ENCODE measurements around the gene ZFHX3.

ZFHX3 gene

DNA sequence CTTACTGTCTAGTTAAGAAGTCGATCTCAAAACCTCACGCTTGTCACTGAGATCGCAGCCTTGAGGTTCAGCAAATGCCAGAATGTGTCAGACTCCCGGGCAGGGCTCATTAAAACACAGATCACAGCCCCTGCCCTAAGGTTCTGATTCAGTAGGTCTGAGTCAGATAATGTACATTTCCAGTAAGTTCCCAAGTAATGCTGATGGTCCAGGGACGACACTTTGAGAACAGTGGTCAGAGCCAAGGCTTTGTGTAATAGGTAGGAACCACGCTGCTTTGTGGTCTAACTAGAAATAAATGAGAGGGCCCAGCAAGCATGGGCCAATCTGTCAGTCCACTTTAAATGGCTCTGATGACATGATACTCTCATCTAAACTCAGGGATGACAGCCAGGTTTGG, 228.6 kb downstream of the ZFHX3 start:
- no peak overlapping the region for H2AFZ ChIP-seq (ENCODE audit: low read depth)
- TF ChIP-seq, protein P1, sequence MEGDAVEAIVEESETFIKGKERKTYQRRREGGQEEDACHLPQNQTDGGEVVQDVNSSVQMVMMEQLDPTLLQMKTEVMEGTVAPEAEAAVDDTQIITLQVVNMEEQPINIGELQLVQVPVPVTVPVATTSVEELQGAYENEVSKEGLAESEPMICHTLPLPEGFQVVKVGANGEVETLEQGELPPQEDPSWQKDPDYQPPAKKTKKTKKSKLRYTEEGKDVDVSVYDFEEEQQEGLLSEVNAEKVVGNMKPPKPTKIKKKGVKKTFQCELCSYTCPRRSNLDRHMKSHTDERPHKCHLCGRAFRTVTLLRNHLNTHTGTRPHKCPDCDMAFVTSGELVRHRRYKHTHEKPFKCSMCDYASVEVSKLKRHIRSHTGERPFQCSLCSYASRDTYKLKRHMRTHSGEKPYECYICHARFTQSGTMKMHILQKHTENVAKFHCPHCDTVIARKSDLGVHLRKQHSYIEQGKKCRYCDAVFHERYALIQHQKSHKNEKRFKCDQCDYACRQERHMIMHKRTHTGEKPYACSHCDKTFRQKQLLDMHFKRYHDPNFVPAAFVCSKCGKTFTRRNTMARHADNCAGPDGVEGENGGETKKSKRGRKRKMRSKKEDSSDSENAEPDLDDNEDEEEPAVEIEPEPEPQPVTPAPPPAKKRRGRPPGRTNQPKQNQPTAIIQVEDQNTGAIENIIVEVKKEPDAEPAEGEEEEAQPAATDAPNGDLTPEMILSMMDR (conservative IDR thresholded peaks at IDR 0.05; ENCODE audit: low read depth, low read length), result no peak
- H3K36me3 ChIP-seq (ENCODE audit: insufficient read depth), result no peaks in the 10 kb centered on the region
- no peak overlapping the region for H3K27ac ChIP-seq
- no peaks in the 10 kb centered on the region for H3K79me2 ChIP-seq (ENCODE audit: insufficient read depth, low read depth)
- no peaks in the 10 kb centered on the region for H3K4me1 ChIP-seq (ENCODE audit: low read depth, poor library complexity, severe bottlenecking)
- H3K4me3 ChIP-seq (IDR thresholded peaks at IDR 0.05; ENCODE audit: insufficient read depth, low read depth, low read length), result no peak overlapping the region
- no peak overlapping the region for H3K4me2 ChIP-seq
- H4K20me1 ChIP-seq (ENCODE audit: insufficient read depth), result no peaks in the 10 kb centered on the region
- H3K27me3 ChIP-seq (ENCODE audit: insufficient read depth, low read depth), result no peaks in the 10 kb centered on the region
- H3K9ac ChIP-seq, result no peak overlapping the region

DNA sequence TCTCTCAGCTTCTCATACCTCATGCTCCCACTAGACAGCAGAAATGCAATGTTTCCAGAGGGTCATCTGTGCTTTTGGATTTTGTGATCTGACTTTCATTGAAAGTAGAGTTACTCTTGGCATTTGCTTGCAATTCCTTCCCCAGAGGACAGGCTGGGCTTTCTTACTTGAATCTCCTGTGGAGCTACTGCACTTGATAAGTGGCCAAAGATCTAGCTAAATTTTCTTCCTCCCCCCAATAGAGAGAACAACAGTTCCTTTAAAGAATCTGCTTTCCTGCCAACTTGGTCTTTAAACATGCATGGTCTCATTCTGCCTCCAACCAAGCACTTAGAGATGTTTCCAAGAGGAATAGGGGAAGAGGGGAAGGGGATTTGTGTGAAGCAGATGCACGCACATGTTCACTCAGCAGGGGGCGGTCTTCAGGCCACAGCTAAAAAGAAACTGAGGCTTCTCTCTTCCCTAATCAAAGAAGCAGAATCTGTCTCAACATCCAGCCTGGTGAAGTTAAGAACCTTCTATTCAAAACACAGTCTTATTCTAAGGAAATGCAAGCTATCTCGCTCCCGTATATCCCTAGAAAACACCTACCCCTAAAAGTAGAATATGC, 229.6 kb downstream of the ZFHX3 start:
- TF ChIP-seq, protein P1 (conservative IDR thresholded peaks at IDR 0.05; ENCODE audit: low read depth, low read length), result no peak; the same call in 1 of the 2 replicates
- Histone ChIP-seq H4K20me1 (ENCODE audit: insufficient read depth) (no peaks in the 10 kb centered on the region), H2AFZ (ENCODE audit: low read depth) (no peak overlapping the region)

DNA sequence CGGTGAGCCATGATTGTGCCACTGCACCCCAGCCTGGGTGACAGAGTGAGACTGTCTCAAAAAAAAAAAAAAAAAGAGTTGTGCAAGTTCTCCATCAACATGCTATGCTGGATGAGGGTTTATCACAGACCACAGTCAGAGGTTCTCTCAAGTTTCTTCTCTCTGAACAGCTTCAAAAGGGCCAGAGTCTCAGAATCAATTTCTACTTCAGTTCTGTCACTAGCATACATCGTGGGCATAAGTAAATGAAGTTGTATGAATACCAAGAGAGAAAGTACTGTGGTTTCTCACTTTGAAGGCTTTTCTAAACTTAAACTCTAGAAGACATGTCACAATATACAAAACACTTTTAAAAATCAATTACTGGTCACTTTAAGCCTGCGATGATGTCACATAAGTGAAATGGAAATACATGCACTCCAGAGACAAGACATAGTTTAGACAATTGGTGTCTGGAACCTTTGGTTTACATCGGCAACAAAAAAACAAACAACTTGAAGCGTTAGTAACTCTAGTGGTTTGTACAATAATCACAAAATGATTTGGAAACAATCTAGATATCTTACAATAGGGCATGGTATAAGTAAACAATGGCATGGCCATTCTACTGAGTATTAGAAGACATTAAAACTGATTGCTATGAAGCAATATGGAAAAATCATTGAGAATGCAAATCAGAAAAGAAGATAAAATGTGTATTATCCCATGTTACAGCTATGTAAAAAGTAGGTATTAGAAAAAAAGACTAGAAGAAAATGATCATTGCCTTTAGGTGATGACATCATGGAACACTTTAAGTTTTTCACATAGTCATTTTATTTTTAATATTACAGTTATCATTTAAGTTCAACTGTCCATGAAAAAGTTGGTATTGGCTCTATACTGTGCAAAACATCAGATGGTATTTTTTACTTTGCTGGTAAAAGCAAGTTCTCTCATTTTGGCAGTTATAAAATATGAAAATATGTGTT, 232.3 kb downstream of the ZFHX3 start:
- Histone ChIP-seq H3K4me2 (no peak overlapping the region), H3K36me3 (ENCODE audit: insufficient read depth) (no peaks in the 10 kb centered on the region), H3K27ac (no peak overlapping the region), H3K79me2 (ENCODE audit: insufficient read depth, low read depth) (no peaks in the 10 kb centered on the region), H2AFZ (ENCODE audit: low read depth) (no peak overlapping the region), H3K4me1 (ENCODE audit: low read depth, poor library complexity, severe bottlenecking) (no peaks in the 10 kb centered on the region), H3K27me3 (ENCODE audit: insufficient read depth, low read depth) (no peaks in the 10 kb centered on the region), H4K20me1 (ENCODE audit: insufficient read depth) (no peaks in the 10 kb centered on the region), H3K4me3 (IDR thresholded peaks at IDR 0.05; ENCODE audit: insufficient read depth, low read depth, low read length) (no peak overlapping the region), H3K9ac (no peak overlapping the region)
- TF ChIP-seq, protein P1 (conservative IDR thresholded peaks at IDR 0.05; ENCODE audit: low read depth, low read length), result no peak

More for the DNA sequence above, 229.6 kb downstream of the ZFHX3 start:
- Histone ChIP-seq H3K36me3 (ENCODE audit: insufficient read depth) (no peaks in the 10 kb centered on the region), H3K9ac (no peak overlapping the region), H3K4me2 (no peak overlapping the region), H3K27me3 (ENCODE audit: insufficient read depth, low read depth) (no peaks in the 10 kb centered on the region), H3K4me1 (ENCODE audit: low read depth, poor library complexity, severe bottlenecking) (no peaks in the 10 kb centered on the region), H3K27ac (no peak overlapping the region), H3K4me3 (IDR thresholded peaks at IDR 0.05; ENCODE audit: insufficient read depth, low read depth, low read length) (no peak overlapping the region), H3K79me2 (ENCODE audit: insufficient read depth, low read depth) (no peaks in the 10 kb centered on the region)

DNA sequence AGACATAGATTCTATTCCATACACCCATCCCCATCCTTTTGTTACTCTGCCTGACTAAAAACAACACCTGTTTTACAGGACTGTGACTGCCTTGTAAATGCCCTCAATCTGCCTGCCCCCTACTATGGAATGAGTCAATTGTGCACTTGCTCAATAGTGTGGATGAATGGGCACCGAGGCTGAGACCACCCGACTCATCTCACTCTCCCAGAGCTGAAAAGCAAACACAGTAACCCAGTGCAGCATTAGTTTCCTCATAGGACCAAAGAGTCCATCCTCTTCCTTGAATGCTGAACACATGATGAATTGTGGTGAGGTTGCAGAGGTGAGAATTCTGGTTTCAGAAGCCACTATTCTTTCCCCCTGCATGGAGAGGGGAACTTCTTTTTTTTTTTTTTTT, 233.7 kb downstream of the ZFHX3 start:
- H3K4me3 ChIP-seq (IDR thresholded peaks at IDR 0.05; ENCODE audit: insufficient read depth, low read depth, low read length), result no peak overlapping the region
- H3K4me2 ChIP-seq, result no peak overlapping the region
- H2AFZ ChIP-seq (ENCODE audit: low read depth), result no peak overlapping the region
- no peaks in the 10 kb centered on the region for H3K4me1 ChIP-seq (ENCODE audit: low read depth, poor library complexity, severe bottlenecking)
- no peak overlapping the region for H3K27ac ChIP-seq
- TF ChIP-seq, protein P1 (conservative IDR thresholded peaks at IDR 0.05; ENCODE audit: low read depth, low read length), result no peak
- no peak overlapping the region for H3K9ac ChIP-seq
- no peaks in the 10 kb centered on the region for H3K79me2 ChIP-seq (ENCODE audit: insufficient read depth, low read depth)
- H3K36me3 ChIP-seq (ENCODE audit: insufficient read depth), result no peaks in the 10 kb centered on the region
- H3K27me3 ChIP-seq (ENCODE audit: insufficient read depth, low read depth), result no peaks in the 10 kb centered on the region
- H4K20me1 ChIP-seq (ENCODE audit: insufficient read depth), result no peaks in the 10 kb centered on the region
